HepG2 (cell line): Measurements from ENCODE around the gene ITGB5. TPM values are rescaled to one million over a fixed set of nuclear protein-coding genes. Genes with fewer than 3 reads are reported as not detected.
A peak's percentile ranks its signal among the peaks of the same experiment; 100 is the strongest.

Experiments used
- ARID5B ChIP-seq: IDR thresholded peaks from 2 replicates; pipeline ENCODE4 v1.4.0; 2020; ENCODE audit warnings: mild to moderate bottlenecking, missing genetic modification reagents
- ATF4 ChIP-seq, 2 experiments: fragments of 450-650 bp in 1 of 2; sonication (generic) in 1 of 2; formaldehyde crosslinking; IDR thresholded peaks; 2 replicates each; pipeline versions ENCODE4 v1.5.0 to v1.8.0; 2020 to 2022; ENCODE audit warnings: mild to moderate bottlenecking in 1 of 2, missing genetic modification reagents in 1 of 2
- DRAP1 ChIP-seq: IDR thresholded peaks from 2 replicates; pipeline ENCODE4 v1.6.1; 2016; ENCODE audit warnings: missing genetic modification reagents, missing compliant biosample characterization
- FOXP1 ChIP-seq, 2 experiments: fragments of 450-650 bp in 1 of 2; IDR thresholded peaks; 2 replicates each; pipeline ENCODE4 v1.6.1; 2017 to 2018; ENCODE audit warnings: antibody characterized with exemption in 1 of 2
- JUND ChIP-seq: sonication (generic); formaldehyde crosslinking; IDR thresholded peaks from 2 replicates; pipeline ENCODE4 v1.8.0; 2022; ENCODE audit warnings: mild to moderate bottlenecking, missing genetic modification reagents
- MIXL1 ChIP-seq: IDR thresholded peaks from 2 replicates; pipeline ENCODE4 v1.6.1; 2016
- MXI1 ChIP-seq: IDR thresholded peaks from 3 replicates; pipeline ENCODE4 v1.6.1; 2012; ENCODE audit warnings: low read depth, low read length, inconsistent platforms, borderline replicate concordance
- NR2F6 ChIP-seq, 2 experiments: IDR thresholded peaks; 2 replicates each; pipeline ENCODE4 v1.6.1; 2016; ENCODE audit warnings: antibody characterized with exemption in 1 of 2, mild to moderate bottlenecking in 1 of 2
- PITX1 ChIP-seq: sonication (generic); formaldehyde crosslinking; IDR thresholded peaks from 2 replicates; pipeline ENCODE4 v1.5.1; 2020; ENCODE audit warnings: mild to moderate bottlenecking, missing genetic modification reagents
- RARA ChIP-seq: IDR thresholded peaks from 2 replicates; pipeline ENCODE4 v1.6.1; 2016; ENCODE audit warnings: missing genetic modification reagents, missing compliant biosample characterization
- SIX1 ChIP-seq: sonication (generic); formaldehyde crosslinking; IDR thresholded peaks from 2 replicates; pipeline ENCODE4 v1.4.0; 2020; ENCODE audit warnings: missing genetic modification reagents, borderline replicate concordance
- SOX6 ChIP-seq, 2 experiments: fragments of 450-650 bp in 1 of 2; sonication (generic) in 1 of 2; formaldehyde crosslinking in 1 of 2; IDR thresholded peaks; 2 replicates each; pipeline versions ENCODE4 v1.4.0 to v1.6.1; 2017 to 2020; ENCODE audit warnings: antibody characterized with exemption in 1 of 2, mild to moderate bottlenecking in 1 of 2, missing genetic modification reagents in 1 of 2
- SP1 ChIP-seq, 2 experiments: fragments of 450-650 bp in 1 of 2; sonication (generic) in 1 of 2; formaldehyde crosslinking in 1 of 2; IDR thresholded peaks; 2 replicates each; pipeline versions ENCODE4 v1.4.0 to v1.6.1; 2016 to 2020; ENCODE audit warnings: missing genetic modification reagents in 1 of 2
- TEAD2 ChIP-seq: sonication (generic); formaldehyde crosslinking; IDR thresholded peaks from 2 replicates; pipeline ENCODE4 v1.9.0; 2021; ENCODE audit warnings: missing genetic modification reagents
- TFAP4 ChIP-seq: sonication (generic); IDR thresholded peaks from 2 replicates; pipeline ENCODE4 v1.6.1; 2016; ENCODE audit warnings: low read depth, borderline replicate concordance
- XBP1 ChIP-seq: sonication (generic); formaldehyde crosslinking; IDR thresholded peaks from 2 replicates; pipeline ENCODE4 v1.5.0; 2020; ENCODE audit warnings: missing genetic modification reagents
- ZBTB7A ChIP-seq: sonication (generic); formaldehyde crosslinking; IDR thresholded peaks from 2 replicates; pipeline ENCODE4 v1.8.0; 2022; ENCODE audit warnings: mild to moderate bottlenecking, missing genetic modification reagents
- ZNF264 ChIP-seq: sonication (generic); formaldehyde crosslinking; IDR thresholded peaks from 2 replicates; pipeline ENCODE4 v1.4.0; 2020; ENCODE audit warnings: missing genetic modification reagents
- ZNF430 ChIP-seq: sonication (generic); formaldehyde crosslinking; IDR thresholded peaks from 2 replicates; pipeline ENCODE4 v1.9.0; 2021; ENCODE audit warnings: mild to moderate bottlenecking, missing genetic modification reagents
- ZNF564 ChIP-seq: sonication (generic); formaldehyde crosslinking; IDR thresholded peaks from 2 replicates; pipeline ENCODE4 v1.8.1; 2023; ENCODE audit warnings: mild to moderate bottlenecking, missing genetic modification reagents
- ZNF577 ChIP-seq: sonication (generic); formaldehyde crosslinking; IDR thresholded peaks from 2 replicates; pipeline ENCODE4 v1.4.0; 2020; ENCODE audit warnings: mild to moderate bottlenecking, low read depth, missing genetic modification reagents, borderline replicate concordance
- ZNF614 ChIP-seq: IDR thresholded peaks from 2 replicates; pipeline ENCODE4 v1.6.1; 2018; ENCODE audit warnings: missing biosample characterization, missing genetic modification reagents, inconsistent platforms, borderline replicate concordance
- ZNF652 ChIP-seq: IDR thresholded peaks from 2 replicates; pipeline ENCODE4 v1.6.1; 2016; ENCODE audit warnings: low read depth, borderline replicate concordance
- ZNF720 ChIP-seq: sonication (generic); formaldehyde crosslinking; IDR thresholded peaks from 2 replicates; pipeline ENCODE4 v1.4.0; 2020; ENCODE audit warnings: missing genetic modification reagents
- ZNF784 ChIP-seq: sonication (generic); formaldehyde crosslinking; IDR thresholded peaks from 2 replicates; pipeline ENCODE4 v1.5.1; 2020; ENCODE audit warnings: missing genetic modification reagents, mild to moderate bottlenecking, borderline replicate concordance
- polyA plus RNA-seq, 8 experiments: library from polyadenylated mRNA; depleted of rRNA in 3 of 8; stranded (reverse) in 7 of 8; unstranded in 1 of 8; fragments of >200 nt; fragmentation: Illumina TruSeq in 4 of 8; extraction: Trizol in 4 of 8; gene quantifications; 2 replicates each; pipeline versions ENCODE4 v1.2.1 to v1.2.3, GENCODE V29; 2011 to 2016; ENCODE audit warnings: low read depth in 4 of 8, missing spikeins in 1 of 8, mixed read lengths in 1 of 8; ENCODE audit not compliant: insufficient read depth in 1 of 8
- total RNA-seq, 5 experiments: library from RNA; depleted of rRNA; stranded (reverse); fragments of >200 nt; fragmentation: Illumina TruSeq; extraction: Trizol; gene quantifications; 2 replicates each; pipeline ENCODE4 v1.2.3, GENCODE V29; 2016; ENCODE audit warnings: low read depth in 1 of 5

The ITGB5 gene
- total and polyA plus RNA-seq, 2 of the 13 experiments (the other 11 are each of a cell fraction or from before 2014, with no cell fraction given): 74.1 to 343 TPM

- TF ChIP-seq SP1 (IDR thresholded peaks at IDR 0.05) (no peak), SP1 (CRISPR knock-in tag; IDR thresholded peaks at IDR 0.05) (0 out of 2 replicates have a peak, but pooled peaks have one; percentile 18), ZNF614 (CRISPR knock-in tag) (0 out of 2 replicates have a peak, but pooled peaks have one; percentile 3), TFAP4 (peak; percentile 74), ATF4 (CRISPR knock-in tag; IDR thresholded peaks at IDR 0.05) (peak in 1 of 2 experiments; percentile 51; a peak in 1 of 4 replicates), ARID5B (peak; percentile 85), JUND (CRISPR knock-in tag) (0 out of 2 replicates have a peak, but pooled peaks have one; percentile 24), ZNF784 (CRISPR knock-in tag) (no peak), ZNF564 (CRISPR knock-in tag) (no peak), ZNF430 (CRISPR knock-in tag) (peak; percentile 59; the same call in 1 of the 2 replicates), XBP1 (peak; percentile 47; the same call in 1 of the 2 replicates), ZBTB7A (CRISPR knock-in tag) (peak; percentile 80), ZNF652 (CRISPR knock-in tag) (no peak), MXI1 (peak; percentile 84), DRAP1 (CRISPR knock-in tag) (peak; percentile 24; the same call in 1 of the 2 replicates), MIXL1 (CRISPR knock-in tag) (no peak), TEAD2 (CRISPR knock-in tag) (no peak), PITX1 (CRISPR knock-in tag) (0 out of 2 replicates have a peak, but pooled peaks have one; percentile 32), ZNF720 (CRISPR knock-in tag) (no peak), NR2F6 (IDR thresholded peaks at IDR 0.05) (peak; percentile 91), NR2F6 (CRISPR knock-in tag; IDR thresholded peaks at IDR 0.05) (peak; percentile 96), ZNF577 (CRISPR knock-in tag) (no peak), RARA (CRISPR knock-in tag) (peak; percentile 89), SIX1 (CRISPR knock-in tag) (0 out of 2 replicates have a peak, but pooled peaks have one; percentile 26), ZNF264 (no peak), FOXP1 (IDR thresholded peaks at IDR 0.05) (no peak), FOXP1 (CRISPR knock-in tag; IDR thresholded peaks at IDR 0.05) (peak; percentile 42; the same call in 1 of the 2 replicates), SOX6 (IDR thresholded peaks at IDR 0.05) (no peak), SOX6 (CRISPR knock-in tag; IDR thresholded peaks at IDR 0.05) (peak; percentile 52)
Observed at GRCh38 chr3:124730941-124731297, 156.2 kb downstream of the ITGB5 start (continued).
